Measurements from ENCODE around the gene PKNOX2. TPM values are rescaled to one million over a fixed set of nuclear protein-coding genes. Genes with fewer than 3 reads are reported as not detected.

PKNOX2 gene
- total RNA-seq, 4 donors from 2014 or later = 0.83 to 4.1 (median 2.5) TPM

DNA sequence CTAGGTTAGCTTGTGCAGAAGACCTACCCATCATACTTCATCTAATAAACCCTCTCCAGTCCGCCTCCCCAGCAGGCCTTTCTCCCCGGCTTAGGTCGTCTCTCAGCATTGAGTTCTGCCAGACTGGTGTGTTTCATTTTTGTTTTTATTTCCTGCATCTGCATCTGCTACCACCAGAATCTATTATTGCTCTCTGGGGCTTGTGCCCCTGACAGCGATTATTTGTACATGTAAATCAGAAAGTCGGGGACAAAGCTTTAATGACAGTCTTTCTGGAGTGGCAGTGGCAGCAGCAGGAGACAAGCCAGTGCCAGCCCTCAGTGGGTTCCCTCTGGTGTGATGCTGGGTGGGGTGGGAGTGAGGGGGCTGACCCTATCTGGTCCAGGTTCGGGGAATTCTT, 127.5 kb downstream of the PKNOX2 start:
- no peak for DNase-seq (ENCODE audit: extremely low spot score)
- intact Hi-C loops (cut with DNase I) = no loop called here
- H3K9me3 ChIP-seq = no peaks in the 10 kb centered on the region
- H3K27me3 ChIP-seq = no peaks in the 10 kb centered on the region
- H3K4me1 ChIP-seq = peaks cover 0 to 16% (median 15%) of the 10 kb centered on the region in 4 donors
- TF ChIP-seq EP300 (IDR thresholded peaks at IDR 0.05) (no peak), POLR2A (IDR thresholded peaks at IDR 0.05; ENCODE audit: low read depth) (no peak), POLR2AphosphoS5 (IDR thresholded peaks at IDR 0.05) (no peak)
- TF ChIP-seq, protein P1, sequence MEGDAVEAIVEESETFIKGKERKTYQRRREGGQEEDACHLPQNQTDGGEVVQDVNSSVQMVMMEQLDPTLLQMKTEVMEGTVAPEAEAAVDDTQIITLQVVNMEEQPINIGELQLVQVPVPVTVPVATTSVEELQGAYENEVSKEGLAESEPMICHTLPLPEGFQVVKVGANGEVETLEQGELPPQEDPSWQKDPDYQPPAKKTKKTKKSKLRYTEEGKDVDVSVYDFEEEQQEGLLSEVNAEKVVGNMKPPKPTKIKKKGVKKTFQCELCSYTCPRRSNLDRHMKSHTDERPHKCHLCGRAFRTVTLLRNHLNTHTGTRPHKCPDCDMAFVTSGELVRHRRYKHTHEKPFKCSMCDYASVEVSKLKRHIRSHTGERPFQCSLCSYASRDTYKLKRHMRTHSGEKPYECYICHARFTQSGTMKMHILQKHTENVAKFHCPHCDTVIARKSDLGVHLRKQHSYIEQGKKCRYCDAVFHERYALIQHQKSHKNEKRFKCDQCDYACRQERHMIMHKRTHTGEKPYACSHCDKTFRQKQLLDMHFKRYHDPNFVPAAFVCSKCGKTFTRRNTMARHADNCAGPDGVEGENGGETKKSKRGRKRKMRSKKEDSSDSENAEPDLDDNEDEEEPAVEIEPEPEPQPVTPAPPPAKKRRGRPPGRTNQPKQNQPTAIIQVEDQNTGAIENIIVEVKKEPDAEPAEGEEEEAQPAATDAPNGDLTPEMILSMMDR (IDR thresholded peaks at IDR 0.05) = no peak
- no peaks in the 10 kb centered on the region for H3K36me3 ChIP-seq
- WGBS = 94% methylated on average over 6 of the region's 6 CpGs
- H3K4me3 ChIP-seq = no peak overlapping the region
- H3K27ac ChIP-seq (replicated peaks in 1 of 4) = no peak overlapping the region

GRCh38 chr11:125293596-125293995, 129.0 kb downstream of the PKNOX2 start:
- DNase-seq (ENCODE audit: extremely low spot score) = no peak
- no peaks in the 10 kb centered on the region for H3K27me3 ChIP-seq
- no peak overlapping the region for H3K4me3 ChIP-seq
- TF ChIP-seq, protein P1 (IDR thresholded peaks at IDR 0.05) = no peak
- no peak for TF ChIP-seq POLR2A (IDR thresholded peaks at IDR 0.05; ENCODE audit: low read depth)
- no peak overlapping the region for H3K27ac ChIP-seq (replicated peaks in 1 of 4)
- H3K9me3 ChIP-seq = no peaks in the 10 kb centered on the region
- WGBS = 84% methylated on average over 5 of the region's 5 CpGs
- no peaks in the 10 kb centered on the region for H3K36me3 ChIP-seq
- peaks cover 0 to under 1% (median under 1%) of the 10 kb centered on the region in 4 donors for H3K4me1 ChIP-seq
- intact Hi-C loops (cut with DNase I) = no loop called here

GRCh38 chr11:125295931-125296330, 131.4 kb downstream of the PKNOX2 start:
- Histone ChIP-seq H3K4me1 (peaks cover 7 to 12% (median 10%) of the 10 kb centered on the region in 4 donors), H3K9me3 (no peaks in the 10 kb centered on the region), H3K27ac (replicated peaks in 1 of 4) (no peak overlapping the region), H3K27me3 (no peaks in the 10 kb centered on the region), H3K4me3 (no peak overlapping the region), H3K36me3 (no peaks in the 10 kb centered on the region)
- intact Hi-C loops (cut with DNase I) = no loop called here
- 74% methylated on average over 6 of the region's 6 CpGs for WGBS
- TF ChIP-seq EP300 (IDR thresholded peaks at IDR 0.05) = no peak
- no peak for TF ChIP-seq POLR2A (IDR thresholded peaks at IDR 0.05; ENCODE audit: low read depth)
- TF ChIP-seq, protein P1 (IDR thresholded peaks at IDR 0.05) = no peak
- TF ChIP-seq POLR2AphosphoS5 (IDR thresholded peaks at IDR 0.05) = no peak
- DNase-seq (ENCODE audit: extremely low spot score) = no peak

DNA sequence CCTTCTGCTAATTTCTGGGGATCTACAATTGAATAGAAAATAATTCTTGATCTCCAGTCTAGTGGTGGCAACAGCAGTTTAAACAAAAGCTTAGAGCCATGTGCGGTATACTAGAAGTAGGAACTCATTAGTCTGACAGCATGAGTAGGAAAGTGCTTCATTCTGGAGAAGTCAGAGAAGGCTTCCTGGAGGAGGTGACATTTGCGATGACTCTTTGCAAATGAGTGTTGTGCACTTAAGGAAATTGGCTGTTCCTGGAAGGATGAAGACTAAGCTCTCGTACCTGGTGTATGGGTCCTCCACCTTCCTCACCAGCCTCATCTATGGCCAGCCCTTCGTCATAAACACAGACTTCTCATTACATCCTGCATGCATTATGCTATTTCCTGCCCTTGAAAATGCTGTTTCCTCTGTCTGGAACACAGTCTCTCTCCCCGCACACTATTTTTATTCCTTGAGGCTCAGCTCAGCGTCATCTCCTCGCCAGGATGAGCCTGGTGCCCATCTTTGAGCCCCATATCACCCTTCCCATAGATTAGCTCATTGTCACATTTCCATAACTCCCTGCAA, 132.9 kb downstream of the PKNOX2 start:
- TF ChIP-seq POLR2A (IDR thresholded peaks at IDR 0.05; ENCODE audit: low read depth) = no peak
- no peak for TF ChIP-seq POLR2AphosphoS5 (IDR thresholded peaks at IDR 0.05)
- TF ChIP-seq, protein P1 (IDR thresholded peaks at IDR 0.05) = no peak
- no peak for TF ChIP-seq EP300 (IDR thresholded peaks at IDR 0.05)
- Histone ChIP-seq H3K4me3 (no peak overlapping the region), H3K4me1 (peaks cover 9 to 18% (median 14%) of the 10 kb centered on the region in 4 donors), H3K9me3 (no peaks in the 10 kb centered on the region), H3K36me3 (no peaks in the 10 kb centered on the region), H3K27ac (replicated peaks in 1 of 4) (no peak overlapping the region), H3K27me3 (no peaks in the 10 kb centered on the region)
- intact Hi-C loops (cut with DNase I) = no loop called here
- no peak for DNase-seq (ENCODE audit: extremely low spot score)
- WGBS = 74% methylated on average over 7 of the region's 7 CpGs

DNA sequence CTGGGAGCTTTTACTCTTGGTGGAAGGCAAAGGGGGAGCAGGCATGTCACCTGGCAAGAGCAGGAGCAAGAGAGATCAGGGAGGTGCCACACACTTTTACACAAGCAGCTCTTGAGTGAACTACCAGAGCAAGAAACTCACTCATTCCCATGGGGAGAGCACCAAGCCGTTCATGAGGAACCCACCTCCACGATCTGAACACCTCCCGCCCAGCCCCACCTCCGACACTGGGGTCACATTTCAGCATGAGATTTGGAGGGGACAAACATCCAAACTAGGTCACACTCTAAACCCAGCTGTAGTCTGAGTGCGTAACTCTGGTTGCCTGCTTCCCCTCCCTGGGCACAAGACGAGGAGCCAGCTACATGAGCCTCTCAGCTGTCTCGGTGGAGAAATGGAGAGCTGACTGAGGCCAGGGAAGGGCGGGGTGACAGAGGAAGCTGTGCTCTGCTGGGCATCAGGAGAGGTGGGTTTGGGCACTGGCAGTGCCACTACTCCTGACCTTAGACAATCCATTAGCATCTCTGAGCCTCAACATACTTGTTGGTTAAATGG, 134.6 kb downstream of the PKNOX2 start:
- no peaks in the 10 kb centered on the region for H3K9me3 ChIP-seq
- no peaks in the 10 kb centered on the region for H3K36me3 ChIP-seq
- H3K27me3 ChIP-seq = no peaks in the 10 kb centered on the region
- TF ChIP-seq, protein P1 (IDR thresholded peaks at IDR 0.05) = no peak
- TF ChIP-seq POLR2AphosphoS5 (IDR thresholded peaks at IDR 0.05) = no peak
- no peak for TF ChIP-seq POLR2A (IDR thresholded peaks at IDR 0.05; ENCODE audit: low read depth)
- H3K27ac ChIP-seq (replicated peaks in 1 of 4) = no peak overlapping the region
- 87% methylated on average over 5 of the region's 8 CpGs for WGBS
- DNase-seq (ENCODE audit: extremely low spot score) = no peak
- intact Hi-C loops (cut with DNase I) = no loop called here
- no peak overlapping the region for H3K4me3 ChIP-seq
- H3K4me1 ChIP-seq = peaks cover 9 to 18% (median 14%) of the 10 kb centered on the region in 4 donors

All from esophagus muscularis mucosa (tissue), 4 donors.